Neuronal stem cell (in vitro differentiated cells): Measurements from ENCODE around the gene GRB14.

Experiments used
- DNase-seq: peaks from one replicate; pipeline ENCODE4 v3.0.0-alpha.2; 2013; ENCODE audit warnings: low spot score
- H2AFZ ChIP-seq: one replicate; pipeline ENCODE4 v1.6.1; 2013; ENCODE audit warnings: mild to moderate bottlenecking, low read length, inconsistent platforms
- H2AK5ac ChIP-seq: 2 replicates; pipeline ENCODE4 v1.6.1; 2013; ENCODE audit warnings: low read depth, mild to moderate bottlenecking, inconsistent platforms, low read length, moderate library complexity, mixed read lengths
- H2BK120ac ChIP-seq: 2 replicates; pipeline ENCODE4 v1.6.1; 2013; ENCODE audit warnings: low read depth, mild to moderate bottlenecking, inconsistent platforms, low read length, moderate library complexity, mixed read lengths
- H2BK12ac ChIP-seq: one replicate; pipeline ENCODE4 v1.6.1; 2013; ENCODE audit warnings: low read length, inconsistent platforms
- H2BK15ac ChIP-seq: 2 replicates; pipeline ENCODE4 v1.6.1; 2013; ENCODE audit warnings: mild to moderate bottlenecking, low read length, inconsistent platforms, mixed read lengths
- H2BK5ac ChIP-seq: one replicate; pipeline ENCODE4 v1.6.1; 2013; ENCODE audit warnings: inconsistent platforms, mild to moderate bottlenecking, low read length, moderate library complexity
- H3K14ac ChIP-seq: one replicate; pipeline ENCODE4 v1.6.1; 2013; ENCODE audit warnings: low read length, inconsistent platforms
- H3K18ac ChIP-seq: 2 replicates; pipeline ENCODE4 v1.6.1; 2013; ENCODE audit warnings: low read length, inconsistent platforms
- H3K23ac ChIP-seq: 2 replicates; pipeline ENCODE4 v1.6.1; 2013; ENCODE audit warnings: low read depth, mild to moderate bottlenecking, mixed read lengths, low read length, inconsistent platforms; ENCODE audit not compliant: poor library complexity
- H3K27ac ChIP-seq: replicated peaks from 3 replicates; pipeline ENCODE4 v1.5.1; 2013; ENCODE audit warnings: low read length, inconsistent platforms
- H3K27me3 ChIP-seq, 3 experiments: 2 replicates each; pipeline ENCODE4 v1.6.1; 2013; ENCODE audit warnings: low read length in 3 of 3, mild to moderate bottlenecking in 2 of 3, inconsistent platforms in 1 of 3, low read depth in 1 of 3, mixed read lengths in 1 of 3, moderate library complexity in 1 of 3; ENCODE audit not compliant: control insufficient read depth in 3 of 3, insufficient read depth in 3 of 3
- H3K36me3 ChIP-seq, 2 donors: replicated peaks in 1 of 2; 2 replicates each; pipeline ENCODE4 v1.6.1; 2013; ENCODE audit warnings: low read length in 2 of 2; ENCODE audit not compliant: control insufficient read depth in 2 of 2, insufficient read depth in 2 of 2
- H3K4ac ChIP-seq: 2 replicates; pipeline ENCODE4 v1.6.1; 2013; ENCODE audit warnings: inconsistent platforms, mild to moderate bottlenecking, low read length, moderate library complexity
- H3K4me1 ChIP-seq, 2 donors: 1 replicate in 1 of 2; 2 replicates in 1 of 2; pipeline ENCODE4 v1.6.1; 2013; ENCODE audit warnings: low read length in 2 of 2, low read depth in 1 of 2; ENCODE audit not compliant: control insufficient read depth in 2 of 2, insufficient read depth in 1 of 2
- H3K4me2 ChIP-seq: one replicate; pipeline ENCODE4 v1.6.1; 2013; ENCODE audit warnings: mild to moderate bottlenecking, low read length, inconsistent platforms; ENCODE audit not compliant: insufficient read depth, poor library complexity, severe bottlenecking
- H3K4me3 ChIP-seq, 2 donors: 2 replicates each; pipeline ENCODE4 v1.5.1; 2013; ENCODE audit warnings: low read length in 2 of 2, mild to moderate bottlenecking in 2 of 2, inconsistent platforms in 1 of 2, moderate library complexity in 1 of 2
- H3K79me1 ChIP-seq: one replicate; pipeline ENCODE4 v1.6.1; 2013; ENCODE audit warnings: low read depth, mild to moderate bottlenecking, inconsistent platforms, low read length, moderate library complexity
- H3K9ac ChIP-seq: one replicate; pipeline ENCODE4 v1.6.1; 2013; ENCODE audit warnings: mild to moderate bottlenecking, low read depth, low read length, inconsistent platforms; ENCODE audit not compliant: poor library complexity
- H3K9me3 ChIP-seq, 2 donors: replicated peaks in 1 of 2; 2 replicates each; pipeline versions ENCODE3 to v1.6.1; 2013; ENCODE audit warnings: low read length in 2 of 2, mild to moderate bottlenecking in 2 of 2, inconsistent platforms in 1 of 2, low read depth in 1 of 2, mixed read lengths in 1 of 2, moderate library complexity in 1 of 2; ENCODE audit not compliant: control insufficient read depth in 2 of 2, insufficient read depth in 1 of 2
- H4K8ac ChIP-seq: one replicate; pipeline ENCODE4 v1.6.1; 2013; ENCODE audit warnings: low read depth, mild to moderate bottlenecking, inconsistent platforms, low read length, moderate library complexity
- H4K91ac ChIP-seq: one replicate; pipeline ENCODE4 v1.6.1; 2013; ENCODE audit warnings: low read length, low read depth, mild to moderate bottlenecking, inconsistent platforms; ENCODE audit not compliant: poor library complexity
- WGBS, 2 donors: extraction: QIAGEN DNeasy Blood & Tissue Kit; methylation state at CpG; one replicate each; pipeline ENCODE4 v1.1.7; 2013; ENCODE audit warnings: missing lambda C conversion rate in 2 of 2, mixed read lengths in 1 of 2; ENCODE audit not compliant: insufficient read length in 2 of 2, insufficient replicate concordance in 1 of 2; ENCODE audit errors: extremely low coverage in 2 of 2; 5-methylcytosine and 5-hydroxymethylcytosine counted together

The GRB14 gene

GRCh38 chr2:164595031-164595430 is 26.3 kb downstream of the GRB14 start:
- no peaks in the 10 kb centered on the region for H3K36me3 ChIP-seq
- no peak overlapping the region for H2AK5ac ChIP-seq
- H4K8ac ChIP-seq: no peak overlapping the region
- H3K4me1 ChIP-seq: no peaks in the 10 kb centered on the region
- H3K4me2 ChIP-seq: no peak overlapping the region
- H2BK120ac ChIP-seq: no peak overlapping the region
- no peaks in the 10 kb centered on the region for H3K79me1 ChIP-seq
- no peak overlapping the region for H3K27ac ChIP-seq
- WGBS, 2 donors: no CpG with 5 or more reads among the region's 1 CpG
- no peak overlapping the region for H4K91ac ChIP-seq
- no peak overlapping the region for H3K4me3 ChIP-seq
- H2BK15ac ChIP-seq: no peak overlapping the region
- H3K4ac ChIP-seq: no peak overlapping the region
- DNase-seq: no peak
- H2BK12ac ChIP-seq: no peak overlapping the region
- H3K27me3 ChIP-seq: no peaks in the 10 kb centered on the region
- peaks cover 2 to 4% of the 10 kb centered on the region in 2 donors for H3K9me3 ChIP-seq
- H3K18ac ChIP-seq: no peak overlapping the region
- H3K23ac ChIP-seq: no peak overlapping the region
- H2AFZ ChIP-seq: no peak overlapping the region
- no peak overlapping the region for H3K14ac ChIP-seq
- no peak overlapping the region for H2BK5ac ChIP-seq
- no peak overlapping the region for H3K9ac ChIP-seq

- Histone ChIP-seq H3K14ac (no peak overlapping the region), H3K9ac (no peak overlapping the region), H2BK5ac (no peak overlapping the region), H3K4me1 (peaks cover 0 to 5% of the 10 kb centered on the region in 2 donors), H2BK120ac (no peak overlapping the region), H2AK5ac (no peak overlapping the region), H3K23ac (no peak overlapping the region), H4K8ac (no peak overlapping the region), H2BK15ac (no peak overlapping the region), H3K18ac (no peak overlapping the region), H3K4ac (no peak overlapping the region), H3K9me3 (peaks cover 2 to 4% of the 10 kb centered on the region in 2 donors), H4K91ac (no peak overlapping the region), H3K27ac (no peak overlapping the region), H3K4me2 (no peak overlapping the region), H3K4me3 (no peak overlapping the region), H2AFZ (no peak overlapping the region), H2BK12ac (no peak overlapping the region), H3K27me3 (no peaks in the 10 kb centered on the region), H3K79me1 (no peaks in the 10 kb centered on the region), H3K36me3 (no peaks in the 10 kb centered on the region)
- DNase-seq: no peak
Observed at GRCh38 chr2:164593959-164594358, 27.3 kb downstream of the GRB14 start.

GRCh38 chr2:164593541-164593940 is 27.7 kb downstream of the GRB14 start:
- H2BK120ac ChIP-seq: no peak overlapping the region
- WGBS, 2 donors: no CpG with 5 or more reads among the region's 4 CpGs
- peaks cover 0 to 5% of the 10 kb centered on the region in 2 donors for H3K4me1 ChIP-seq
- no peaks in the 10 kb centered on the region for H3K36me3 ChIP-seq
- no peak overlapping the region for H3K14ac ChIP-seq
- no peak overlapping the region for H2BK15ac ChIP-seq
- no peak overlapping the region for H3K4ac ChIP-seq
- DNase-seq: no peak
- H3K9ac ChIP-seq: no peak overlapping the region
- no peak overlapping the region for H2AK5ac ChIP-seq
- H3K18ac ChIP-seq: no peak overlapping the region
- H3K9me3 ChIP-seq: peaks cover 2 to 4% of the 10 kb centered on the region in 2 donors
- no peak overlapping the region for H4K91ac ChIP-seq
- no peaks in the 10 kb centered on the region for H3K79me1 ChIP-seq
- H2BK12ac ChIP-seq: no peak overlapping the region
- H3K4me2 ChIP-seq: no peak overlapping the region
- H2AFZ ChIP-seq: no peak overlapping the region
- H4K8ac ChIP-seq: no peak overlapping the region
- no peak overlapping the region for H2BK5ac ChIP-seq
- no peak overlapping the region for H3K4me3 ChIP-seq
- no peaks in the 10 kb centered on the region for H3K27me3 ChIP-seq
- no peak overlapping the region for H3K23ac ChIP-seq
- H3K27ac ChIP-seq: no peak overlapping the region

- Histone ChIP-seq H2AK5ac (no peak overlapping the region), H3K23ac (no peak overlapping the region), H3K27me3 (no peaks in the 10 kb centered on the region), H3K9me3 (peaks cover 2 to 4% of the 10 kb centered on the region in 2 donors), H3K79me1 (no peaks in the 10 kb centered on the region), H2BK12ac (no peak overlapping the region), H3K9ac (no peak overlapping the region), H3K4me2 (no peak overlapping the region), H2BK120ac (no peak overlapping the region), H3K36me3 (no peaks in the 10 kb centered on the region), H3K27ac (no peak overlapping the region), H3K4ac (no peak overlapping the region), H4K8ac (no peak overlapping the region), H4K91ac (no peak overlapping the region), H3K4me3 (no peak overlapping the region), H3K14ac (no peak overlapping the region), H2BK15ac (no peak overlapping the region), H3K4me1 (peaks cover 0 to 5% of the 10 kb centered on the region in 2 donors), H2AFZ (peak overlapping the region; percentile 42), H3K18ac (no peak overlapping the region), H2BK5ac (no peak overlapping the region)
- WGBS, 2 donors: no CpG with 5 or more reads among the region's 2 CpGs
- DNase-seq: no peak
Observed at GRCh38 chr2:164589522-164589921, 31.8 kb downstream of the GRB14 start.
